HG03095 (cell line): ENCODE measurements around the gene PGAP3.
"Not testable (repeated sequence)": the region's sequence is repeated elsewhere in the genome, so short reads cannot be mapped to it uniquely, and the experiment has no call there.

Source experiments
- ATAC-seq: cut with Tn5 transposase; IDR thresholded peaks from one replicate; pipeline ENCODE4 v1.9.1; 2021; ENCODE audit warnings: moderate library complexity; ENCODE audit not compliant: unreplicated experiment

The PGAP3 gene, protein sequence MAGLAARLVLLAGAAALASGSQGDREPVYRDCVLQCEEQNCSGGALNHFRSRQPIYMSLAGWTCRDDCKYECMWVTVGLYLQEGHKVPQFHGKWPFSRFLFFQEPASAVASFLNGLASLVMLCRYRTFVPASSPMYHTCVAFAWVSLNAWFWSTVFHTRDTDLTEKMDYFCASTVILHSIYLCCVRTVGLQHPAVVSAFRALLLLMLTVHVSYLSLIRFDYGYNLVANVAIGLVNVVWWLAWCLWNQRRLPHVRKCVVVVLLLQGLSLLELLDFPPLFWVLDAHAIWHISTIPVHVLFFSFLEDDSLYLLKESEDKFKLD

GRCh38 chr17:39687546-39688474 is at the start of gene PGAP3:
Gene PGAP3 (minus strand): TSS chr17:39688057. CDS start chr17:39688014, 43 bp downstream.
- ATAC-seq = peak; percentile 84

DNA sequence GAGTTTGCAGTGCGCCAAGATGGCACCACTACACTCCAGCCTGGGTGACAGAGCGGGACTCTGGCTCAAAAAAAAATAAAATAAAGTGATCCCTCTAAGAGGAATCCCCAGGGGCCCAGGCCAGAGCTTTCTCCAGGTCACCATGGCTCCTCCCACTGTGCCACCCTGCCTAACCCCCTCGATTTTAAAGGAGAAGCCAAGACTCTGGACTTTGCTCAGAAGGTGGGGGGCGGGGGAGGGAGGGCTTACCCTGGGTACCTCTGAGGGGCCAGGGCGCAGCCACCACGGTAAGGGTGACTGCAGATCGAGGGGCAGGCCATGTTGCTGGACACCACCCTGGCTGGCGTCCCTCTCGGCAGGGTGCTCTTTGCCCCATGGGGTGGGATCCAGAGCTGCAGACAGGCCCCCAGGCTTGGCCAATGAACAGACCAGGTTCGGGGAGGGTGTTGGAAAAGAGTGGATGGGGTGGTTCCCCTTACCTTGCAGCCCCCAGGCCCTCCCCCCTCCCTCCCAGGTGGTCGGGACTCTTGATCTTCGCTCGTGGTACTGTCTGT is 49.4 kb upstream of the PGAP3 start:
- no peak for ATAC-seq

DNA sequence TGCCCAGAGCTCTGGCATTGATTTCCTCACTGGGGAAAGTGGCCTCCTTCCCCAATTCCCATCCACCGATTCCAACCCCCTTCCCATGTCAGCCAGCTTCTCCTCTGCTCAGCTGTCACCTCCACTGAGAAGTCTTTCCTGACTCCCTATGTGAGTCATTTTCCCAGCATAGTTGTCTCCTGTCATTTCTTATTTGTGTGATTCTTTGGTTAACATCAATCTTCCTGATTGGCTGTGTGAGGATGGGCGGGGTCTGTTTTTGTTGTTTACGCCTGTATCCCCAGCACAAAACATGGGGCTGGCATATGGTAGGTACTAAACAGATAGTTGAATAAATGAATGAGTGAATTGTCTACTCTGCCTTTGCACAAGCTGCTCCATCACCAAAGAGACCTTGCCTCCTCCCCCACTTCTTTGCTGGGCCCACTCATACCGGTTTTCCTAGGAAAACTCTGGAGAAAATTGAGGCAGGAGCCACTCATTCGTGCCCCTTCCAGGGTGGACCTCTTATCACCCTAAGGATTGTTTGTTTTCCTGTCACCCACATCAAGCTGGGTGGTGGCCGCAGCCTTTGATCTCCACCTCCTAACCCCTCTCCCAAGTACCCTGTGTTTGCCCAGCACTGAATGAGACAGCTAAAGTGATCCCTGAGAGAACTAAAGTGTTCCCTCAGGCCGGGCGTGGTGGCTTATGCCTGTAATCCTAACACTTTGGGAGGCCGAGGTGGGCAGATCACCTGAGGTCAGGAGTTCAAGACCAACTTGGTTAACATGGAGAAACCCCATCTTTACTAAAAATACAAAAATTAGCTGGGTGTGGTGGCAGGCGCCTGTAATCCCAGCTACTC is 48.7 kb upstream of the PGAP3 start:
- ATAC-seq = no peak

- no peak for ATAC-seq
Observed at GRCh38 chr17:39735882-39736281, 48.0 kb upstream of the PGAP3 start.

GRCh38 chr17:39732586-39732985 is 44.7 kb upstream of the PGAP3 start:
- no peak for ATAC-seq

DNA sequence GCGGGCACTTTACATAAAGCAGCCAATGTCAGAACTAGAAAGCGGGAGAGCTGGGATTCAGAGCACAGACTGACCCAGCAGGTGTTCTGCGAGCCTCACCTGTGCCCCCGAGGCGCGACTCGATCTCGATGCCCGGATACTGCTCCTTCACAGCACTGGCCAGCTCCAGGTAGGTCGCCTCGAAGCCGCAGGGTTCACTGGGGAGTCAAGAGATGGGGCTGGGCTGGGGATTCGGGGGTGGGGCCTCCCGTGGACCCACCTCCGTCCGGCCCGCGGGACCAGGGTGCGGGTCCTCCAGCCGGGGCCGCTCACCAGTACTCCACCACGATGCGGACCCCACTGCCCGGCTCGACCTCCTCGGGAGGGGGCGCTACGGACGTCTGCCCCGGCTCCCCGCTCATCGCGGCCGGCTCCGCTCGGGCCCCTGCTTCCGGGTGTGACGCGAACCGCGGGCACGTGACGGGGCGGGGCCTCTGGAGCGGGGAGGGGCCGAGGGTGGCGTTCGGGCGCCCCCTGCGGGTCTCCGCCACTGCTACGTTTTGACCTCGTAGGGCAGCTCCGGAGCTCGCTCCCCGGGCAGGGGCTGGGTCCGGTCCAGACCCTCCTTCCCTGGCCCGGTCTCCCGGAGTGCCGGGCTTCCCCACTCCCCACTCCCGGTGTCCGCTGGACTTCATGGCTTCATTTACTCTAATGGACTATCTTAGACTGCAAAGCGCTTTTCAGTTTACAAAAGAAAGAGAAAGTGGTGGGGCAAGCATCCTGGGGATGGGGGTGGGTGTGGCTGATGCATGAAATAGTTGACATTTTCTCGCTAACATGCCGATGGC is 42.5 kb upstream of the PGAP3 start, which contains the start of gene MIEN1:
TSS of gene MIEN1 (minus strand) at position 438 of the 827 bp plus-strand sequence. CDS start at position 401, 37 bp downstream.
- ATAC-seq = peak; percentile 76

GRCh38 chr17:39729280-39729851 is 41.5 kb upstream of the PGAP3 start:
- no peak for ATAC-seq

GRCh38 chr17:39727556-39727955 is 39.7 kb upstream of the PGAP3 start:
- no peak for ATAC-seq

- ATAC-seq = no peak
Observed at GRCh38 chr17:39726617-39727016, 38.8 kb upstream of the PGAP3 start.

- ATAC-seq = not testable (repeated sequence)
Observed at GRCh38 chr17:39725923-39726322, 38.1 kb upstream of the PGAP3 start.

DNA sequence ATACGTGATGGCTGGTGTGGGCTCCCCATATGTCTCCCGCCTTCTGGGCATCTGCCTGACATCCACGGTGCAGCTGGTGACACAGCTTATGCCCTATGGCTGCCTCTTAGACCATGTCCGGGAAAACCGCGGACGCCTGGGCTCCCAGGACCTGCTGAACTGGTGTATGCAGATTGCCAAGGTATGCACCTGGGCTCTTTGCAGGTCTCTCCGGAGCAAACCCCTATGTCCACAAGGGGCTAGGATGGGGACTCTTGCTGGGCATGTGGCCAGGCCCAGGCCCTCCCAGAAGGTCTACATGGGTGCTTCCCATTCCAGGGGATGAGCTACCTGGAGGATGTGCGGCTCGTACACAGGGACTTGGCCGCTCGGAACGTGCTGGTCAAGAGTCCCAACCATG is 36.9 kb upstream of the PGAP3 start:
- no peak for ATAC-seq

- ATAC-seq = no peak
Observed at GRCh38 chr17:39722965-39723848, 35.4 kb upstream of the PGAP3 start.

GRCh38 chr17:39722104-39722503 is 34.2 kb upstream of the PGAP3 start:
- ATAC-seq = no peak

DNA sequence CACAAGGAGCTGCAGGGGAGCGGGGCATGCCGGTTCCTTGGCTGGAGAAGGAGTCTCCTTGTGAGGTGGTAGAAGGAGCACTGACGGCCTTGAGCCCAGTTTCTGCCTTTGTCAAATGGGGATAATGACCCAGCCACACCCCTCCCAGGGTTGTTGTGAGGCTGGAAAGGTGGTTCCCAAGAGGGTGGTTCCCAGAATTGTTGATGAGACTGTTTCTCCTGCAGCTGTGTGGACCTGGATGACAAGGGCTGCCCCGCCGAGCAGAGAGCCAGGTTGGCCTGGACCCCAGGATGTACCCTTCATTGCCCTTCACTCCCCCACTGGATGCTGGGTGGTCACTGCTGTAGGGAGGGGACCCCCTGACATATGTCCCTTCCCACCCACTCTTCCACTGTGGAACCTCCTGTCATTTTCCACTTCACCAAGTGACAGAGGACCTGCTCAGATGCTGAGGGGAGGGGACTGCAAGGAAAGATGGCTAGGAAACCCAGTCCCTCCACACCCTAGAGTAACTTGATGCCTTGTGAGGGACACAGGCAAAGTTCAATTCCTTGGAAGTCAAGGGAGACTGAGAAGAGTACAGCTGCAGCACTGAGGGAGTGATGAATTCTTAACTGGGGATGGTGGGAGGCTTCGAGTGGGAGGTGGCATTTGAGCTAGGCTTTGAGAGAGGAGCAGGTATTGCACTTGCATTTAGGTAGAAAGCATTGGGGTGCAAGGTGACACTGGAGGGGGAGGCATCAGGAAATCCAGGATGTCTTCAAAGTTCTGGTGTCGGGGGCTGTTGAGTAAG is 31.9 kb upstream of the PGAP3 start:
- no peak for ATAC-seq

DNA sequence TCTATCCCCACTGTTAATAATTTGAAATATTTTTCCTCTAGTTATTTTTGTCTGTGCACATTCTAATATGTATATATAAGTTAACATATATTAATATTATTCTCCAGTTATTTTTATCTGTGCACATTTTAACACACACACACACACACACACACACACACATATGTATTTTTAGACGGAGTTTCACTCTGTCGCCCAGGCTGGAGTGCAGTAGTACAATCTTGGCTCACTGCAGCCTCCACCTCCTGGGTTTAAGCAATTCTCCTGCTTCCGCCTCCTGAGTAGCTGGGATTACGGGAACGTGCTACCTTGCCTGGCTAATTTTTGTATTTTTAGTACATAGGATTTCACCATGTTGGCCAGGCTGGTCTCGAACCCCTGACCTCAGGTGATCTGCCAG is 29.8 kb upstream of the PGAP3 start:
- ATAC-seq = no peak

DNA sequence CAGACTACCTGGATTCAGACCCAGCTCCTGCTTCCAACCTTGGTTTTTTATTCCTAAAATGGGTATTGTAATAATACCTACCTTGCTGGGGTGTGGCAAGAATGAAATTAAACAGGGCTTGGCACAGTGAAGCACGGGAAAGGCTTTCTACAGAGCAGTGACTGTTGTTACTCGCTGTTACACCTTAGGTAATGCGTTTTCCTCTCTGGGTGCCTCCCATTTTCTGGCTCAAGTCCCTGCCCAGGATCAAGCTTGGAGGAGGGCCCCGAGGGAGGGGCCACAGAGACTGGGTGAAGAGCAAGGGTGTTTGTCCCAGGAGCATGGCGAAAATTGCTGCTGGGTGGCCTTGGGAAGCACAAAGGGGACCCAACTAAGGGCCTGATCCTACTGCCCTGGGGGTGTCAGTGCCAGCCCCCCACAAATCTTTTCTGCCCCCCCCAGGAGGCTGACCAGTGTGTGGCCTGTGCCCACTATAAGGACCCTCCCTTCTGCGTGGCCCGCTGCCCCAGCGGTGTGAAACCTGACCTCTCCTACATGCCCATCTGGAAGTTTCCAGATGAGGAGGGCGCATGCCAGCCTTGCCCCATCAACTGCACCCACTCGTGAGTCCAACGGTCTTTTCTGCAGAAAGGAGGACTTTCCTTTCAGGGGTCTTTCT is 29.2 kb upstream of the PGAP3 start:
- no peak for ATAC-seq
